GM18867 (cell line): ENCODE results near the gene KY.

ENCODE experiments used
- ATAC-seq: cut with Tn5 transposase; IDR thresholded peaks from one replicate; pipeline ENCODE4 v1.9.1; 2021; ENCODE audit warnings: mild to moderate bottlenecking, moderate library complexity; ENCODE audit not compliant: unreplicated experiment

Gene KY

GRCh38 chr3:134672571-134672970 is 21.7 kb upstream of the KY start:
- no peak for ATAC-seq

DNA sequence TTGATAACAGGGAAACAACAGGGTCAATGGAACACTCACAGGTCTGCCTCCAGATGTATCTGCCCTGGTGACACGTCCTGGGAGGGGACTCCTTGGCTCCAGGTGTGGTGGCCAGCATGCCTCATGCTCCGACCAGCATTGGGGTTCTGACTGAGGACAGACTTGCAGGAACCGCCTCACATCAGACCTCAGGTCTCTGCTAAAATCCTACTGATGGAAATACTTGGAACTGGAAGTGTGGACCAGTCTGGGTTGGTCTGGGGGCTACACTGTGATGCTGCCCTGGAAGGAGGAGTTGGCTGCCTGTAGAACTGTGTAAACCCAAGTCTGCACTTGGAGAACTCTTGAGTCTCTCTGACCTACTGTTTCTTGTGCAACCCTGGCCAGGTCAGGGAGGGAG is 17.1 kb upstream of the KY start:
- ATAC-seq: no peak

- ATAC-seq: no peak
Measured at GRCh38 chr3:134667406-134667805, 16.6 kb upstream of the KY start.

GRCh38 chr3:134666885-134667284 is 16.1 kb upstream of the KY start:
- no peak for ATAC-seq

- ATAC-seq: no peak
Measured at GRCh38 chr3:134666466-134666865, 15.6 kb upstream of the KY start.

- ATAC-seq: no peak
Measured at GRCh38 chr3:134666052-134666451, 15.2 kb upstream of the KY start.

DNA sequence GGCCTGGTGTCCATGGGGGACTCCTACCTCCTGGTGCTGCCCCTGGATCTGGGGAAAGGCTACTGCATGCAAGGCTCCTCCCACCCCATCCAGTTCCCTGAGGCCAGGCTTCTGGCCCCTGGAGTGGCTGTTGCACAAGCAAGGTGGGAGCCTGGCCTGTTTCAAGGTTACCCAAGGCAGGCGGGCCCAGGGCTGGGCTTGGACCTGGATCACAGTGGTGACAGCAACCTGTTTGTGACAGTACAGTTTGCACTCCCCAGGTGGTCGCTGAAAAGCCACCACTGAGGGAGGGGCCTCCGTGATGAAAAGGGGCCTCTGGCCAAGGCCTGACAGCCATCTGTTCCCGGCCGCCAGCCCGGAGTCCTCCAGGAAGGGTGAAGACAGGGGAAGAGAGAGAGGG is 14.4 kb upstream of the KY start:
- no peak for ATAC-seq

GRCh38 chr3:134663721-134664456 is 13.1 kb upstream of the KY start:
- ATAC-seq: no peak

DNA sequence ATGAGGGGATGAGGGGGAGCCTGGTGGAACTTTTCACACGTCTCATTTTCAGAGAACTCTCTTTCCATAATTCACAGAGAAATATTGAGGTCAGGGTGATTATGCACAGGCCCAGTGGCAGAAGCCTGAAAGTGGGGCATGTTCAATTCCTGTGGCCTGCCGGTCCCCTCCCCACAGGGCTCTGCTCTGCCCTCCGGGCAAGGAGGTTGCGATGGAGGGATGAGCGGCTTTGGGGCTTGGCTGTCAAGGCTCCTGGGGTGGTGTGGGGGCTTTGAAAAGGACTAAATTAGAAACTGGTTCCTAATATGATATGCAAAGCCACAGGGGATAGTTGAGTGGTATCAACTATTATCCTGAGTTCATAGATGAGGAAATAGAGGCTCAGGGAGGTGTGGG is 9.2 kb upstream of the KY start:
- ATAC-seq: no peak

GRCh38 chr3:134659391-134660045 is 8.7 kb upstream of the KY start:
- ATAC-seq: no peak

DNA sequence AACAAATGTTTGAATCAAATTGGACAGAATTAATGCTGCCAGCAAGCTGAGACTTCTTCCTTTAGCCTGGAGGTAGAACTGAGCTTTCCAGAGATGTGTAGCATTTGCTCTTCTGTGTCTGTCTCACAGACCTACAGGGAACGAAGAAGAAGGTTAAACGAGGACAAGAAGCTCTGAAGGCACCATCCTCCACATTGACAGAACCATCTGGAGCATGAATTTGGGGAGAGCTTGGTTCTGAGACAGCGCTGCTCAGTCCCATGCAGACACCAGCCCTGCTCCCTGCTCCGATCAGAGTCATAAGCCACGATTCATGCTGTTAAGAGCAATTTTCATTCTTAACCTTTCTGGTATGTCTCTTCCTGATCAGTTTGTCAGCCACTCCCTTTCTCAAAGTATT is 7.7 kb upstream of the KY start:
- ATAC-seq: no peak

DNA sequence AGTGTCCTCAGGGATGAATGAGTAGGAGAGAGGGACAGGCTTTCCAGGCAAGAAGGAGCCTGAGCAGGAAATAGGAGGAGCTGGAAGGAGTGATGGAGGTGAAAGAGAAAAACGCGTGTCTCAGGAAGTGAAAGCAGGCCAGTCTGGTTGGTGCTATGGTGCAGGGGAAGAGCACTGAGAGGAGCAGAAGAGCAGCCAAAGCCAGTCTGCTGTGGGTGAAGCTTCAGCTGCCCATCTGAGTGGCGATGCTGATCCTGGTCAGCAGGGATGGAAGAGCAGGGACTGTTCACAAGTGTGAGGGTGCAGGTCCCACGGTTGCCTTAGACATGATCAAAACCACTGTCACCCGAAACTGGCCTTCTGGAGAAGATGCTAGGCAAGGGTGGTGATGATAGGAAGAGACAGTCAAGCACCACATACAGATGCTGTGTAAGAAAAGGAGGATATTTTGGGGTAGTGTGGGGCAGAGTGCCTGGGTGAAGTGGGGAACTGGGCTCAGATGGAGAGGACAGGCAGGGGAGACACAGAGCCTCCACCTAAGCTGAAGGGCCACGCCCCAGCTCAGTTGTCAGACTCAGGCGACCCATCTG is 5.5 kb upstream of the KY start:
- no peak for ATAC-seq

GRCh38 chr3:134655706-134656105 is 4.9 kb upstream of the KY start:
- ATAC-seq: no peak

GRCh38 chr3:134654031-134654430 is 3.2 kb upstream of the KY start:
- no peak for ATAC-seq

GRCh38 chr3:134652886-134653630 is 2.2 kb upstream of the KY start:
- no peak for ATAC-seq

GRCh38 chr3:134652409-134652831 is 1.6 kb upstream of the KY start:
- ATAC-seq: no peak

DNA sequence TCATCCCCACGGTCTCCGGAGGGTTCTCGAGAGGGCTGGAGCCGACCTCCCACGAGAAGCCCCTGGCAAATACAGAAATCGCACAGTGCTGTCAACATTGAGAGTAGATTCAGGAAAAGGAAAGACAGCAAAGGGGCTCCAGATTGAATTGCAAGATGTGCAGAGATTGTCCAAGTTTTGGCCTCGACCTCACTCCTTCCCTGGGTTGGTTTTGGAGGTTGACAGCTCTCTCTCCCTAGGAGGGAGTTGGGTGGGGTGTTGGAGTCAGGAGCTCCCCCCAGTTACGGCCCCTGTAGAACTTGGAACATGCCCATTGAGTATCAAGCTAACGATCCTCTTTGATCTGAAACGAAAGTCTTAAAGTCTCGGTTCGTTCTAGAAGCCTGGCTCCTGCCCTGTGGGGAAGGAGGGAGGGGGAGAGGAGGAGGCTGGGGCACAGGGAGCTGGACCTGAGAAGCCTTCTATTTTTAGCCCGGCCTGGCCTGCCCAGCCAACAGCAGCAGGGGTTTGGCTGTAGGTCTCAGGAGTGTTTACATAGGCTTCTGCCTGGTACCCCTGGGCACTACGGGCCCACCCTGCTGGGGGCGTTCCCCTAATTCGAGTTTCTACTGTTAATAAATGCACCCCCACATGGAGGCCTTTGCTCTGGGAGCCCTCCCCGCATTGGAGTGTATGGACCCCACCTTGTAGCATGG is 672 bp upstream of the KY start:
- no peak for ATAC-seq

DNA sequence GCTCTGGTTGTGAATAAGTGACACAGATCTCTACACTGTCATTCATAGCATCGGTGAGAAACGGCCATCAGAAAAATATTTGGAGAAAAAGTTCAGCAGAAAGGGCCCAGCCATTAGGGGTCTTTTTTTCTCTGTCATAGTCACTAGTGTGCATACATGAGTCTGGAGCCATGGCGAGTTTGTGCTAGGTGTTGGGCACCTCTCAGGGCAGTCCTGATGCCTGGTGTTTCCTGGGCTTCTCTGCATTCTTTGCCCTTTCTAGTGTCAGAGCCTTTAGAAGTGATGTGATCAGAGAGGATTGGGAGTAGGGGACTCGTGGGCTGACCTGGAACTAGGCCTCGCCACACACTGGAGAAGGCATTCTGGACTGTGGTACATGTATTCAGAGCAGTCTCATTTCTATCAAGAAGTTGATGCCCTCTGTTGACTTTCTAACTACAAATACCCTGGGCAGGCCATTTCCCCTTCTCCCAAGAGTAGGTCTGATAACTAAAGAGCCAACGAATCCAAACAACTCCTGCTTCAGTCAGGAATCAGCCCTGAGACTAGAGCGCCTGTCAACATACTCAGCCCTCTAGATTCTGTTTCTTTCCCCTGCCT is 1.6 kb downstream of the KY start:
- no peak for ATAC-seq

DNA sequence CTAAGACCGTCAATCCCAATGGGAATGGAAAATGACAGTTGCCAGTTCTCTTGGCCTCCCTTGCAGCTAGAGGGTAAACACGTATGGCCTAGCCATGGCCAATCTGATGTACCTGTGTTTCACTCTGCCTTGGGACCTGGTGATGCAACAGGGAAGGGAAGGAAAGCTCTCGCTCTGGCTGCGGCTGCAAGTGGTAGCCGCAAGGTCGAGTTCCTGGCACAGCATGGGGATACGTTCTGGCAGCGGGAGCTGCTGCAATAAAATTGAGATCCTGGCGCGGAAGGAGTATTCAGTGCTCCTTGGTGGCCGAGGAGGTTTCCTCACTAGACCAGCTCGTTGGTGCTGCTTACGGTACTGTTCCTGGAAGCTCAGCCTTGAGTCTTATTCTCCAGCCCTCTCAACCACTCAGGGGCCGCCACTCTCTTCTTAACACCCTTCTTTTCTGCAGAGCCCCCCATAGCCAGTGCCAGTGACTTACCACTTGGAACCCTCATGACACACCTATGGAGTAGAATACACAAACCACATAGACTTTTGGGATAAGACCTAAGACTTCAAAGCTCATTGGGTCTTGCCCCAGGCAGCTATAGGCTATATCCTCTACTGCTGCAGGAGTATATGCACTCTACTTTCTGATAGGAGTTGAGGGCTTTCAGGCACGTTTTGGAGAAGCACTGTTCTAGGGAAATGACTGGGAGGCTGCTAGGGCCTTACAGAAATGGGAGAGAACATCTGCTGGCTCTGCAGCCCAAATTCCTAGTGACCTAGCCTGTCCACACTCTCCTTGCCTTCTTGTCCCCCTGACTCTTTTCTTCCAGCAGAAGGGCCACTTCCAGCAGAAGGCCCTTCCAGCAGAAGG is 2.7 kb downstream of the KY start:
- ATAC-seq: no peak

GRCh38 chr3:134646086-134646485 is 4.7 kb downstream of the KY start:
- ATAC-seq: no peak
